Measurements from ENCODE around the gene RARA. TPM values are rescaled to one million over a fixed set of nuclear protein-coding genes. Genes with fewer than 3 reads are reported as not detected.

The RARA gene
- total RNA-seq, 1 donor from 2014 or later = 39.2 TPM

DNA sequence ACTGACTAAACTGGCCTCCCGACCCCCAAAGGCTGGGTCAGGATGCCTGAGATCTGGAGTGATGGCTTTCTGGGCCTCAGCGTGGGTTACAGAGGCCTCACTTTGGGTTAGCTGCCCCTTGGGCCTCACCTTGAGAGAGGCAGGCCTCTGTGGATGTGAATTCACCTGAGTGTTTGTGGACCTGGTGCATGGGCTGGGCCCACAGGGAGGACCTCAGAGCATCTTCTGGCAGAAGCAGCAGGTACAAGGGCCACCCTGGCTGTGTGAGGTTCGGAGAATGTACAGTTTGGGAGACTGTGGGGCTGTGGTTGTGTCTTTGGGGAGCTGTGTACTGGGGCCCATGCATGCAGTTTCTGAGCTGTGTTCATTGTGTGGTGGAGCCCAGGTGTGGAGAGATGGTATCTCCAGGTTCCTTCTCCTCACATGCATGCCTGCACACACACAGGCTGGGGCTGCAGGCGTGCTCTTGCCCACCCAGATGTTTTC is 18.3 kb downstream of the RARA start:
- DNase-seq (ENCODE audit: low read depth) = no peak

DNA sequence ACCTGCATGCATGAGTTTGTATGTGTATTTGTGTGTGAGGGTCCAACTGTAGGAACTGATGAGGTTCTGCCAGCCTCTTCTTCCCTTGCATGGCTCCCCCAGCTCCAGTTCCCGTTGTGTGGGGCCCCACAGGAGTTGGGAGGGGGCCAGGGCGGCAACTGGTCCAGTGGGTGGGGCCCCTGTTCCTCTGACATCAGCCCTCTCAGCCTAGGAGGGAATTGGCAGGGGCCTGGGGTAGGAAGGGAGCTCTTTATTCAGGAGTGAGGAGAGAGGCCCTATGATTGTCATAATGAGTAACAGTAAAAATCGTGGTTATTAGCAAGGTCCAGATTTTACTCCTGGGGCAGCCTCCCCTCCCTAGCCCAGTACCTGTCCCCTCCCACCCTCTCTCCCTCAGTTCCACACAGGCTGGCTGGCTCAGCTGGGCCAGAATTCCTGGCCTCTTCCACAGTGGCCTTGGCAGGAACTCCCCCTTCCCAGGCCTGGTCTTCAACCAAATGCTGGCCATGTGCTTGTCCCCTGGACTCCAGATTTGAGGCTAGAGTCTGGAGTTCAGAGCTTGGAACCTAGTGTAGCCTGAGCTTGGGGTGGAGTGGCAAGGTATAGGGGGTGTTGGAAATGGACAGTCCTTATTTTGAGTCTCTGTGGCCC is 18.9 kb downstream of the RARA start:
- no peak for DNase-seq (ENCODE audit: low read depth)

DNA sequence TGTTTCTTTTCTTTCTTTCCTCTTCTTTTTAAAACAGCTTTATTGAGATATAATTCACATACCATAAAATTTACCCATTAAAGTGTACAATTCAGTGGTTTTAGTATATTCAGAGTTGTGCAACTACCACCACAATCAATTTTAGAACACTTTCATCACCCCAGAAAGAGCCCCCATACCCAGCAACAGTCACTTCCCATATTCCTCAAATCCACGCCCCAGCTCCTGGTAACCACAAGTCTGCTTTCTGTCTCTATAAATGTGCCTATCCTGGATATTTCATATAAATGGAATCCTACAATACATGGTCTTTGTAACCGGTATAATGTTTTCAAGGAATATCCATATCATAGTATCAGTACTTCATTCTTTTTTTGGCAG is 19.4 kb downstream of the RARA start:
- DNase-seq (ENCODE audit: low read depth) = no peak

DNA sequence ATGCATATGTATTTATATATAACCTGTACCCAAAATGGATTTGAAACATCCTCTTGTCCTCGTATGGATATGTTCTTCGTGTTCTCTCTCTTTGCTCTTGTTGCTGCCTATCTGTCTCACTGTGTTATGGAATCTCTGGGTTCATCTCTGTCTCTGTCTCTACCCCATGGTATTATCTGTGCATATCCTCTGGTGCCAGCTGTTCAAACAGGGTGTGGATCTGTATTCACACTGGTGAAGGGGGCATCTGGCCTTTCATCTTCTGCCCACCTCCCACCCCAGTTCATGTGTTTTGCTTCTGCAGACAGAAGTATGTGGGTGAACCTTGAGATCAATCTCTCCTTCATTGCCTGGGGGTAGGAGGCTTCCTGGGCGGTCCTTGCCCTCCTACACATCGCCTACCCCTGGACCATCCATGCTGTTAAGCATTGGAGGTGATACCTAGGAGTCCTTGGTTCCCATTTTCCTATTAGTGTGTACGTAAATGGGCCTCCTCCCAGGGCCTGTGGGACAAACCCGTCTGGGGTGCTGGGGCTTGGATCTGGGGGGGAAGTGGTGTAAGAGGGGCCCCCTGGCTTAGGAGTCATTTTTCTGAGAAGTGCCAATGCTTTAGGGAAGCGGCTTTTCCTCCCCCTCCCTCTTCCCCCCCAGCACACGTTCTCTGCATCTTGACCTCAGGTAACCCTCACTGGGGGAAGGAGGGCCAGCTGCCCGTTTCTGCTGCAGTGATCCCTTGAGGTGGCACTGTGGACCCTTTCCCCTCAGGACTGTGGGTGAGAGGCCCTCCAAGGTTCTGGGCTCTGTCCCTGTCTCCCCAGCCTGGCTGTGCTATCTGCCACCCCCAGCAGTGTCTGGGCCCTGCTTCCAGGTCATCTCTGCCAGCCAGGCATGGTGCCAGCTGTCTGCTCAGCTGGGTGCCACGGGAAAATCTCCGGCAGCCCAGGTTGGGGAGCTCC is 21.1 kb downstream of the RARA start:
- no peak for DNase-seq (ENCODE audit: low read depth)

DNA sequence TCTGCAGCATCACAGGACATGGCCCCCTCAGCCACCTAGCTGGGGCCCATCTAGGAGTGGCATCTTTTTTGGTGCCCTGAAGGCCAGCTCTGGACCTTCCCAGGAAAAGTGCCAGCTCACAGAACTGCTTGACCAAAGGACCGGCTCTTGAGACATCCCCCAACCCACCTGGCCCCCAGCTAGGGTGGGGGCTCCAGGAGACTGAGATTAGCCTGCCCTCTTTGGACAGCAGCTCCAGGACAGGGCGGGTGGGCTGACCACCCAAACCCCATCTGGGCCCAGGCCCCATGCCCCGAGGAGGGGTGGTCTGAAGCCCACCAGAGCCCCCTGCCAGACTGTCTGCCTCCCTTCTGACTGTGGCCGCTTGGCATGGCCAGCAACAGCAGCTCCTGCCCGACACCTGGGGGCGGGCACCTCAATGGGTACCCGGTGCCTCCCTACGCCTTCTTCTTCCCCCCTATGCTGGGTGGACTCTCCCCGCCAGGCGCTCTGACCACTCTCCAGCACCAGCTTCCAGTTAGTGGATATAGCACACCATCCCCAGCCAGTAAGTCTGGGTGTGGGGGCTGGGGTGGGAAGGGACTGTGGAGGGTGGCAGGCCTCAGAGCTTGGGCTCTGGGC is 22.0 kb downstream of the RARA start:
- no peak for DNase-seq (ENCODE audit: low read depth)

DNA sequence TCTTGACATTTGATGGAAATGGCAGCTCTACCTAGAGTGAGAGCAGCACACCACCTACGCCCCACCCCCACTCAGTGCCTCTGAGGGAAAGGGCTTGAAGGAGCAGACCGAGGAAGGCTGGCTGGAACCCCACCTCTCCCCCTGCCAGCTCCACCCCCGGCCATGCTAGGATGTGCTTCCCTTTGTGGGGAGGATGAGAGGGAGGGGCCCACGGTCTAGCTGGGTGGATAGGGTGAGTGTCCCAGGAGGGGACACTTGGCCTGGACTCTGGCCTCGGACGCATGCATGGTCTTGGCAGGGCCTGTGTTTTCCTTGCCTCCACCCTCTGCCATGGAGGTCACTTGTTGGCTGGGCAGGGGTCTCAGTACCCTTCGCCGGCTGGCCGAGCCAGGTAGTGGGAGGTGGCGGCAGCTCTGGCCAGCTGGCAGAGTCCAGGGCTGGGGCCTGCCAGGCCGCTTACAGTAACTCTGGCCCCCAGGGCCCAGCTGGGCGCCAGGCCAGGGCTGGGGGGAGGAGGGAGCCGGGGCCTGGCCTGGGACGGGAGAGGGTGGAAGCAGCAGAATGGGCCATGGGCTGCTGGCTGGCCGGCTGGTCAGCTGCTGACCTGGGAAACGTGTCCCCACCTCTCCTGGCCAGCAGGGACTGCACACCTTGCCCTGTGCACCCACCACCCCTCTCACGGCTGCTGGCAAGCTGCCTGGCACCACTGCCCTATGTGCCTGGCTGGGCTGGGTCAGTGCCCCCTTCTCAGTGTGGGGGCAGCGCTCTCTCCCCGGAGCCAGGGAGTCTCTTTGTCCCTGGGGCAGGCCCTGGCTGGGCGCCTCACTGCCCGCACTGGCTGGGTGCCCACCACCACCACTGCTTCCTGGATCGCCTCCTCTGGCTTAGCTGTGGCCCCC is 23.0 kb downstream of the RARA start:
- DNase-seq (ENCODE audit: low read depth) = peak; percentile 77

DNA sequence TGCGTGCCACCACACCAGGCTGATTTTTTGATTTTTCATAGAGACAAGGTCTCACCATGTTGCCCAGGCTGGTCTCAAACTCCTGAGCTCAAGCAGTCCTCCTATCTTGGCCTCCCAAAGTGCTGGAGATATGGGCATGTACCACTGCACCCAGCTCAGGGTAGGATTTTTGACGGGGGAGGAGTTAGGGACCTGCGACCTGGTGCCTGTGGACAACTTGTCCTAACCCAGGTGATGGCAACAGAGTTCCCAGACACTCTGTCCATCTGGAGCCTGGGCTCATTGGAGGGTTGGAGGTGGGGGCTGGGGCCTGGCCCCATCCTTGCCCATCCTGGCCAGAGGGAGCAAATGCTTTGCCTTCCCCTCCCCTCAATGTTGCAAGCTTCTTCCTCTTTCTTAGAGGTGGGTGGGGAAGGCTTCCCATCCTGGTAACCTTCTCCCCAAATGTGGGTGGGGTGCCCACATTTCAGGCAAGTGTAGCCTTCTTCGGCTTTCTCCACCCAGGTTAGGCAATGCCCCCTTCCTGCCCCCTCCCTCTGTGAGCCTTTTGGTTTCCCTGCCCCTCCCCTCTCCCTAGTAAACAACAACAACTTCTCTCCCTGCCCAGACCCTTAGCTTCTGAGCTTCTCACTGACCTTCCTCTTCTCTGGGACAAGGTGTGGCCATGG is 24.9 kb downstream of the RARA start:
- no peak for DNase-seq (ENCODE audit: low read depth)

DNA sequence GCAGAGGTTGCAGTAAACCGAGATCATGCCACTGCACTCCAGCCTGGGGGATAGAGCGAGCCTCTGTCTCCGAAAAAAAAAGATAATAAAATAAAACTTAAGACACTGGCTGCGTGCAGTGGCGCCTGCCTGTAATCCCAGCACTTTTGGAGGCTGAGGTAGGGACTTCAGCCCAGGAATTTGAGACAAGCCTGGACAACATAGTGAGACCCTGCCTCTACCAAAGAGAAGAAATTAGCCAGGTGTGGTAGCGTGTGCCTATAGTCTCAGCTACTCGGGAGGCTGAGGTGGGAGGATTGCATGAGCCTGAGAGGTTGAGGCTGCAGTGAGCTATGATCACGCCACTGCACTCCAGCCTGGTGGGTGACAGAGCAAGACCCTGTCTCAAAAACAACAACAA is 26.6 kb downstream of the RARA start:
- DNase-seq (ENCODE audit: low read depth) = no peak

DNA sequence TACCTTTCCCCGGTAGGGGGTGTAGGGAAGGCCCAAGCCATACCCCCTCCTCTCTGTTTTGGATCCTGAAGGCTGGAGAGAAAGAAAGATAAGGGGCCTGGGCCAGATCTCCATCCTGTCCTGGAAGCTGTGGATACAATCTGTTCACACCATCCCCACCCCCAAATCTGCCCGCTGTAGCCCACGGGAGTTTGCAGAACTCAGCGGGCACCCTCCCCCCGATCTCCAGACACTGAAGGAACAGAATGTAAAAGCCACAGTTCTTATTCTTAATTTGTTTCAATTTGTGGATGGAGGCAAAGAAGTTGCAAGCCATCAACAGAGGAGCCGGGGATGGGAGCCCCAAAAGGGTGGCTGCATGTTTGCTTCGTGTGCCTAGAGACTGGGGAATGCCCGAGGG is 28.4 kb downstream of the RARA start:
- no peak for DNase-seq (ENCODE audit: low read depth)

DNA sequence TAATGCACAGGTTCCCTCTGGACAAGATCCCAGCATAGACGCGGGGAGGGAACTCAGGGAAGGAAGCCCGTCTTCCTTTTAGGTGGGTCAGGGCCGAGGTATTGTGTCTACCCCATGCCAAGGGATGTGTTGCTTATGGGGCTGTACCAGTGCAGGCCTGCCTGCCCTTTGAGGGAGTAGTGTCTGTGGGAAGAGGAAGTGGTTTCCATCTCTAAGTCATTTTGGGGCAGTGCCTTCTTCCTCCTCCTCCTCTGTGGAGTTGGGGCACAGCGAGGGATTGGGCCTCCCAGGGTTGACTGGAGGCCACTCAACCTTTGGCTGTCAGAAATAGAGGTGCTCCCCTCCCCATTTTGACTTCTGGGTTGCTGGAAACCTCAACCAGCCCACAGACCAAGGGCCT is 29.1 kb downstream of the RARA start:
- DNase-seq (ENCODE audit: low read depth) = no peak

DNA sequence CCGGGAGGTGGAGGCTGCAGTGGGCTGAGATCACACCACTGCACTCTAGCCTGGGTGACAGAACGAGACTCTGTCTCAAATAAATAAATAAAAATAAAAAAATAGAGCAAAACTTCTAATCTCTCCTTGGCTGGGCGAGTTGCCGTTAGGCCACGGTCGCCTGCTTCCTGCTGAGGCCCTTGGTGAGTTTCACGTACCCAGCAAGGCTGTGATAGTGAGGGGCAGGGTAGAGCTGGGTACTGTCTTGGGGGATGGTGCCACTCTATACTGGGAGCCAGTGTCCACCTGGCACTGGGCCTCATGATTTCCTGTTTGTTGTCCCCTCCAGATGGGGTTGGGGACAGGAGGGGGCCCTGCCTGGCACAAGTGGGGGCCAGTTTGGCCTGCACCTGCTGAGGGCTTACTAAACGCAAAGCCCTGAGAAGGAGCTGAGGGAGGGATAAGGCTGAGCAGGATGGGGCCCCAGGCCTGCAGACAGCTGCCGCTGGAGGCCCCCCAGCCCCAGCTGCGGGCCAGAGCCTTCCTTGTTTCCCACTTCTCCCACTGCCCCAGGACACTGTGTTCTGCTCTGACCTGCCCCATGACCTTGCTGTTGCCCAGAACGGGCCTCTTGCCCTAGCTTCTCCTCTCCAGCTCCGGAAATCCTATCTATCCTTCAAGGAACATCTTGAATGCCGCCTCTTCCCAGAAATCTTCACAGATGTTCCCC is 30.1 kb downstream of the RARA start:
- no peak for DNase-seq (ENCODE audit: low read depth)

DNA sequence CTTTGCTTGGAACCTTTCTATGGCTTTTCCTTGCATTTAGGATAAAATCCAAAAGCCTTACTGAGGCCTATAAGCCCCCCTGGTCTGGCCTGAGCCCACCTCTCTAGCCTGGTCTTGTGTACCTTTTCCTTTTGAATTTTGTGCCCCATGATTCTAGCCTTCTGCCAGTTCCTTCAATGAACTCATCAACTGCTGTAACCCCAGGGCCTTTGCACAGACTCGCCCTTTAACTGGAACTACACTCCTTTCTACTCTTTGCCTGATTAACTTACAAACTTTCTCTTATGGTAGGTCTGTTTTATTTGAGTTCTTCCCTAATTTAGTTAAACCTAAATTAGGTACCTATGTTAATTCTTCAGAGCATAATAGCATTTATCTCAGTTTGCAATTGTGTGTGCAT is 31.3 kb downstream of the RARA start:
- no peak for DNase-seq (ENCODE audit: low read depth)

DNA sequence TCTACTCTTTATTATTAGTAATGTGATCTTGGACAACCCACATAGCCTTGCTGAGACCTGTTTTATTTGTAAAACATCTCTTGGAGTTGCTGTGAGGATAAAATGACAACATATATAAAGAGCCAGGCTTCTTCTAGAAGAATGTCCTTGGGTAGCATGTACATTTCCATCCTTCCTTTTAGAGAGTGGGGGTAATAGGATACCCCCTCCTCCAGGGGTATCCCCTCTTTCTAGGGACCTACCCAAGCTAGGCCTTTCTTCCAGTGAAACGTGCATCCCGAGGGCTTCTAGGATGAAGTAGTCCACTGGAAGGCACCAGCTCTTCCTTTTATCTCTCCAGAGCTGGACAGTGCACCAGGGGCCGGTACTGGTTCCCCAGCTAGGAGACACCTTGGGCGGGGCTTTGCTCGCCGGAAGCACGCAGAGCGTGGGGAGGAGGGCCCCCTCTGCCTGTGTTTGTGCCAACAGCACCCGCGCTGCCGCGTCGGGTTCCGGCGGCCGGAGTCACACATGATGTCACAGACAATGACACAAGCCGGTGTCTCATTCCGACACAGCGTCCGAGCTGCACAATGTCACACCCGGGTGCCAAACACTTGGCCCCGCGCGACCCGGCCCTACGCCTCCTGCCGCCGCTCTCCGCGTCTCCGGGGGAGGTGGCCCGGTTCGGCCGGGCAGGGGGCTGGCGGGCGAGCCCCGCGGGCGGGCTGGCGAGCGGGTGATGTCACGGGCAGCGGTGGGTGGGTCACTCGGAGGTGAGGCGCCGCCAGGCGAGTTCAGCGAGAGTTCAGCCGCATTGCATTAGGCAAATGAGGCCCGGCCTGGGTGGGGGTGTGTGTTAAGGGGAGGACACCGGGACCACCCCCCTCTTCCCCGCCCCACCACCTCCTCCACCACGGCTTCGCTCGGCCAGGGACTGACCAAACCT is 32.2 kb downstream of the RARA start:
- peak; percentile 77 for DNase-seq (ENCODE audit: low read depth)

DNA sequence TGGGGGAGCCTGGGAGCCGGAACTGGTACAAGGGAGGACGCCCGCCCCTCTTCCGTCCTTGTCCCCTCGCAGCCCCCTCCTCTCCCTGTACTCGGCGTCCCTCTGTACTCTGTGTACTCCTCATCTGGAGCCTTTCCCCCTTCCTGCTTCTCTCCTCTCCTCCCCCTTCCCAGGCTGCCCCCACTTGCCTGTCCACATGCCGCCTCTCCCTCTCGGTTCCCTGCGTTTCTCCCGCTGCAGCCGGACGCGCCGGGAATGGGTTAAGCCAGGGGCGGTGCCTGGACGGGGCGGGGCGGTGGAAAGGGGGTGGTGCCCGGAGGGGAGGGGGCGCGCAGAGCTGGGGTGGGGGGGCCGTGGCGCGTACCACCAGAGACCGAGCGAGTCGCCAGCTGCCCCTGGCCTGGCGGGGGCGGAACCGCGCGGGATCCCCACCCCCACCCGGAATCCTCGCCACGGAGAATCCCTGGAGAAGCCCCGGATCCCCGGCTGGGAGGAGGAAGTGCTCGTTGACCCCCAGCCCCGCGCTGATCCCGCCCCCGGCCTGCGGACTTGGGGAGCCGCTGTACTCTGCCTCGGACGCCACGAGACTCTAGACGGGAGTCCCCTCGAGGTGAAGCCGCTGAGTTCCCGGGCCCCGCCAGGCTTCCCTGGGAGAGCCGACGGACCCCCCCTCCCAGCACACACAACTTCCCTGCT is 33.0 kb downstream of the RARA start:
- peak; percentile 81 for DNase-seq (ENCODE audit: low read depth)

DNA sequence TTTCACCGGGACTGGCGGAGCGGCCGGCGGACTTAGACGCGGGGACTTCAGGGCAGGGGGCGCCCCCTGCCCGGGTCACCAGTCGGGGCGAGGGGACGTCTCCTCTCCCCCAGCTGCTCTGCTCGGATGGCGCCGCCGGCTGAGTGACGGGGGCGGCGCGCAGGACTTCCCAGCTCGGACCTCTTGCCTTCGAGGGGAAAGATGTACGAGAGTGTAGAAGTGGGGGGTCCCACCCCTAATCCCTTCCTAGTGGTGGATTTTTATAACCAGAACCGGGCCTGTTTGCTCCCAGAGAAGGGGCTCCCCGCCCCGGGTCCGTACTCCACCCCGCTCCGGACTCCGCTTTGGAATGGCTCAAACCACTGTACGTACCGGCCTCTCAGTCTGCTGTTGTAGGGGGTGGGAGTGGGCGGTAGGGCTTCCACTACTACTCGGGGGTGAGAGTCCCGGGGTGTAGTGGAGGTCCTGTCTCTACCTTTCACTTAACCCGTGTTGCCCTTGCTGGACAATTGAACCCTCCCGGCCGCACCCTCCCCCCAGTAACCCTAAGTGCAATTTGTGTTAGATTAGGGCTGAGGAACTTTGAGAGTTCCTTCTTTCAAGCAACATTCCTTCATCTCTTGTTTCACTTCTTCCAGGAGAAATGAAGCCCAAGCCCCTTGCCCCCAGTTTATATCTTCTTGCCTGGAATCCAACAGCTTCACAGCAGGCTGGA is 33.7 kb downstream of the RARA start:
- DNase-seq (ENCODE audit: low read depth) = no peak

DNA sequence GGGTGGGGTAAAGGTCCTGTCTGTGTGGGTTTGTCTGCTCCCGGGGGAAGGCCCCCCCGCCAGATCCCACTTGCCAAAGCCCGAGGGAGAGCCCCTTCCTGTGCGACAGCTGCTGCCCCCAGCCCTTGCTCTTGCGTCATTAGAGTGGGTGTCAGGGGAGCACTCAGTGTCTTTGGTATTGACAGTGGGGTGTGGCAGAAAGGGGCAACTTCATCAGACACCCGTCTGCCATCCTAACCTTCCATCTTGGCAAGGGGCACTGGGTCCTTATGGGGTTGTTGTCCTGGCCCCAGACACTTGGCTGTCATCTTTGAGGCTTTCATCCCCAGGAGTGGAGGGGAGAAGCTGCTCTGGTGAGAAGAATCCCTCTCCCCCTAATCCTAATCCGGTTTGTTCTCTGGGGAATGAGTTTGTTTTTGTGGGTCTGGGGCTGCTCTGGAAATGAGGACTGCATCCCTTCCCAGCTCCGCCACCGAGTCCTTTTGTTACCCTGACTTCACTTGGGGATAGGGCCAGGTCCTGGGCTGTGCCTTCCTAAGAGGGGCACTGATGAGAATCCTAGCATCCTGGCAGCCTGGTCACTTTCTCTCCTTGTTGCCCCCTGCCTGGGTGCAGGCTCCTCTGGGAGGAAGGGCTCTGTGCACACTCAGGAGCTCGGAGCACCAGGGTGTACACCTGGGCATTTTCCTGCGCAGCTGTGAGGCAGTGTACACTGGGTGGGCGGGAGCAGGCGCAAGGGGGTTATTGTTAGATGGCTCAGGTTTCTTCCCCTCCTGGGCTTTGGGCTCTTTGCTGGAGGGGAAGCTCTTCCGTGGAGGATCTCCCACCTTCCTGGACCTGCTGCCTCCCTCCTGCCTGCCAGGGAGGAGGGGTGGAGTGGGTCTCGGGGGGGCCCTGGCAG is 34.5 kb downstream of the RARA start:
- peak; percentile 75 for DNase-seq (ENCODE audit: low read depth)

All from myocyte (in vitro differentiated cells).